Panc1 (cell line): ENCODE data around the gene CAD. TPM values are rescaled to one million over a fixed set of nuclear protein-coding genes. Genes with fewer than 3 reads are reported as not detected.

ENCODE experiments used
- ATAC-seq: fragments of 200-7000 bp; cut with Tn5 transposase; 2 replicates; pipeline ENCODE4 v1.9.1; 2020; ENCODE audit warnings: mild to moderate bottlenecking, moderate library complexity
- BruUV-seq: library from RNA; stranded (reverse); fragments of 400-500 nt; replicated peaks from 2 replicates; lab custom pipeline; 2021; lab: Mats Ljungman, UMichigan
- CTCF ChIA-PET: fragments of 300-600 bp; sonication (Branson Sonifier 250); formaldehyde crosslinking; loops from one replicate; lab custom pipeline; 2022; ENCODE audit warnings: antibody characterized with exemption; lab: Charles Lee
- POLR2A ChIA-PET: fragments of 300-600 bp; sonication (Branson Sonifier 250); formaldehyde crosslinking; loops from one replicate; lab custom pipeline; 2022; ENCODE audit warnings: antibody characterized with exemption; lab: Charles Lee
- DNase-seq: peaks from one replicate; pipeline ENCODE4 v3.0.0-alpha.2; 2010; ENCODE audit warnings: low read depth, low spot score
- H3K27ac ChIP-seq: 2 replicates; pipeline ENCODE4 v1.5.1; 2011; ENCODE audit warnings: mild to moderate bottlenecking, low read length, inconsistent platforms
- H3K27me3 ChIP-seq: fragments of 200-500 bp; sonication (Bioruptor generic); 2 replicates; pipeline ENCODE4 v1.6.0; 2014; ENCODE audit warnings: low read length, inconsistent platforms; ENCODE audit not compliant: control insufficient read depth, insufficient read depth
- H3K36me3 ChIP-seq: fragments of 200-500 bp; sonication (Bioruptor generic); 2 replicates; pipeline ENCODE4 v1.5.1; 2014; ENCODE audit warnings: inconsistent platforms, mild to moderate bottlenecking, low read length, moderate library complexity; ENCODE audit not compliant: control insufficient read depth, insufficient read depth
- H3K4me1 ChIP-seq: 2 replicates; pipeline ENCODE4 v1.5.1; 2011; ENCODE audit warnings: inconsistent platforms, mild to moderate bottlenecking, low read length, moderate library complexity; ENCODE audit not compliant: control insufficient read depth, insufficient read depth
- H3K4me3 ChIP-seq, 2 experiments: 2 replicates each; pipeline ENCODE4 v1.5.1; 2011 to 2012; ENCODE audit warnings: low read depth in 2 of 2, low read length in 2 of 2, mild to moderate bottlenecking in 2 of 2, inconsistent platforms in 1 of 2, moderate library complexity in 1 of 2
- H3K9me3 ChIP-seq: fragments of 200-500 bp; sonication (Bioruptor generic); 2 replicates; pipeline ENCODE4 v1.5.1; 2014; ENCODE audit warnings: low read depth, mild to moderate bottlenecking, inconsistent platforms, low read length, moderate library complexity; ENCODE audit not compliant: control insufficient read depth, insufficient read depth
- POLR2AphosphoS5 ChIP-seq: IDR thresholded peaks from 2 replicates; pipeline ENCODE4 v1.6.1; 2012; ENCODE audit warnings: mild to moderate bottlenecking, low read depth, low read length, moderate library complexity
- SIN3A ChIP-seq: IDR thresholded peaks from 2 replicates; pipeline ENCODE4 v1.6.1; 2012; ENCODE audit warnings: low read depth, mild to moderate bottlenecking, low read length, moderate library complexity, borderline replicate concordance; ENCODE audit not compliant: insufficient read depth
- TCF7L2 ChIP-seq: IDR thresholded peaks from 2 replicates; pipeline ENCODE4 v1.6.1; 2011; ENCODE audit warnings: mild to moderate bottlenecking, low read depth, low read length, inconsistent platforms
- in situ Hi-C: cut with HindIII; loops from 2 replicates; pipeline ENCODE4 v1.10.0; 2016; ENCODE audit warnings: low sequenced_read_pairs, low pct_unique_long_range_greater_than_20kb
- intact Hi-C: fragments of 100-400 bp; cut with micrococcal nuclease; formaldehyde crosslinking; loops from one replicate; pipeline ENCODE4 v1.10.0; 2022; ENCODE audit not compliant: unreplicated experiment
- total RNA-seq: library from RNA; stranded (reverse); gene quantifications from one replicate; pipeline ENCODE4 v1.2.1, GENCODE V29; 2021; ENCODE audit not compliant: unreplicated experiment
- TF ChIP-seq, protein P1 (sequence below), 2 experiments: IDR thresholded peaks; 2 replicates each; pipeline ENCODE4 v1.6.1; 2011 to 2012; ENCODE audit warnings: low read depth in 2 of 2, control low read depth in 1 of 2, low read length in 1 of 2, mild to moderate bottlenecking in 1 of 2, moderate library complexity in 1 of 2; ENCODE audit not compliant: insufficient read depth in 1 of 2
- TF ChIP-seq, protein P2 (sequence below): fragments of 450-650 bp; IDR thresholded peaks from 2 replicates; pipeline ENCODE4 v1.5.1; 2017; ENCODE audit warnings: mild to moderate bottlenecking

The CAD gene
- total RNA-seq, 1 experiment from 2014 or later = 76.7 TPM

DNA sequence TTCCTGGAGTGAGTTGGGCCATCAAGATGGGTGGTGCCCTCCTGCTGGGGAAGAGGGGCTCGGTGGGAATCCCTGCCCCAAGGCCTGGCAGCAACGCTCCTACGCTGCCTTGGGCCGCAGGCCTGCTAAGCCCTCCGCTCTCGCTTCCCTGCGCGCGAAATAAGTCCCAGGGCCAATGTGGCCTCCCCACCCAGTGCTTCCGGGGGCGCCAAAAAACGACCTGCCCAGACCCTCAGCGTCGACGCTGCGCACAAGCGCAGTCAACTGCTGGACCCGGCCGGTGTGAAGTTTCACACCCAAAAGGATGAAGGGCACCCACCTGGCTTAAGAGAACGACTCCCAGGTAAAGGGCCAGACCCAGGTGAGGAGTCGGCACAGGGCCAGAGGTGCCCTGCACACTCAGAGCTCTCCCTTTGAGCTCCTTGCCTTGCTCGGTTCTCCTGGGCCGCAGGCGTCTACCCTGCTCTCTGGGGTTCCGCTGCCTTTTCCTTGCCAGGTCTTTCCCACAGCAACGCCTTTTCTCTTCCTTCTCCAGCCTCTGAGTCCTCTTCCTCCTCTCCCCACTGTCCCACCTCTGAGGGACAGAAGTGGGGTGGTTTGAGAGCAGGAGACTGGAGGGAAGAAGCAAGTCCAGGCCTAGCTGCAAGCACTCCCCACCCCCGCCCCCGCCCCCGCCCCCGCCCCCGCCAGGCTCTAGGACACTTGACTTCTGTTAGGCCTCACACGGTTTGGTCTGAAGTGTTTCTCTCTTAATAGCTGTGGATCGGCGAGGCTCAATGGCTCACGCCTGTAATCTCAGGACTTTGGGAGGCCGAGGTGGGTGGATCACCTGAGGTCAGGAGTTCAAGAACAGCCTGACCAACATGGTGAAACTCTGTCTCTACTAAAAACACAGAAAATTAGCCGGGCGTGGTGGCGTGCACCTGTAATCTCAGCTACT is 58.3 kb downstream of the CAD start, which contains the start of gene DNAJC5G:
Gene DNAJC5G, plus strand, starts transcription at position 223 of the 940 bp plus-strand sequence. CDS start 1,296 bp downstream, outside the sequence.
- Histone ChIP-seq H3K4me1 (peaks cover 6% of the 10 kb centered on the region), H3K36me3 (no peaks in the 10 kb centered on the region), H3K9me3 (no peaks in the 10 kb centered on the region), H3K27me3 (no peaks in the 10 kb centered on the region), H3K27ac (no peak within 1 kb of the TSS), H3K4me3 (no peak within 1 kb of the TSS)
- no peak for ATAC-seq
- no TSS peak for BruUV-seq
- POLR2A ChIA-PET = no interaction called here
- TF ChIP-seq, protein P1, sequence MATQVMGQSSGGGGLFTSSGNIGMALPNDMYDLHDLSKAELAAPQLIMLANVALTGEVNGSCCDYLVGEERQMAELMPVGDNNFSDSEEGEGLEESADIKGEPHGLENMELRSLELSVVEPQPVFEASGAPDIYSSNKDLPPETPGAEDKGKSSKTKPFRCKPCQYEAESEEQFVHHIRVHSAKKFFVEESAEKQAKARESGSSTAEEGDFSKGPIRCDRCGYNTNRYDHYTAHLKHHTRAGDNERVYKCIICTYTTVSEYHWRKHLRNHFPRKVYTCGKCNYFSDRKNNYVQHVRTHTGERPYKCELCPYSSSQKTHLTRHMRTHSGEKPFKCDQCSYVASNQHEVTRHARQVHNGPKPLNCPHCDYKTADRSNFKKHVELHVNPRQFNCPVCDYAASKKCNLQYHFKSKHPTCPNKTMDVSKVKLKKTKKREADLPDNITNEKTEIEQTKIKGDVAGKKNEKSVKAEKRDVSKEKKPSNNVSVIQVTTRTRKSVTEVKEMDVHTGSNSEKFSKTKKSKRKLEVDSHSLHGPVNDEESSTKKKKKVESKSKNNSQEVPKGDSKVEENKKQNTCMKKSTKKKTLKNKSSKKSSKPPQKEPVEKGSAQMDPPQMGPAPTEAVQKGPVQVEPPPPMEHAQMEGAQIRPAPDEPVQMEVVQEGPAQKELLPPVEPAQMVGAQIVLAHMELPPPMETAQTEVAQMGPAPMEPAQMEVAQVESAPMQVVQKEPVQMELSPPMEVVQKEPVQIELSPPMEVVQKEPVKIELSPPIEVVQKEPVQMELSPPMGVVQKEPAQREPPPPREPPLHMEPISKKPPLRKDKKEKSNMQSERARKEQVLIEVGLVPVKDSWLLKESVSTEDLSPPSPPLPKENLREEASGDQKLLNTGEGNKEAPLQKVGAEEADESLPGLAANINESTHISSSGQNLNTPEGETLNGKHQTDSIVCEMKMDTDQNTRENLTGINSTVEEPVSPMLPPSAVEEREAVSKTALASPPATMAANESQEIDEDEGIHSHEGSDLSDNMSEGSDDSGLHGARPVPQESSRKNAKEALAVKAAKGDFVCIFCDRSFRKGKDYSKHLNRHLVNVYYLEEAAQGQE (IDR thresholded peaks at IDR 0.05; ENCODE audit: insufficient read depth in 1 of 2, low read depth in 2 of 2, low read length in 1 of 2) = no peak
- TF ChIP-seq, protein P2, sequence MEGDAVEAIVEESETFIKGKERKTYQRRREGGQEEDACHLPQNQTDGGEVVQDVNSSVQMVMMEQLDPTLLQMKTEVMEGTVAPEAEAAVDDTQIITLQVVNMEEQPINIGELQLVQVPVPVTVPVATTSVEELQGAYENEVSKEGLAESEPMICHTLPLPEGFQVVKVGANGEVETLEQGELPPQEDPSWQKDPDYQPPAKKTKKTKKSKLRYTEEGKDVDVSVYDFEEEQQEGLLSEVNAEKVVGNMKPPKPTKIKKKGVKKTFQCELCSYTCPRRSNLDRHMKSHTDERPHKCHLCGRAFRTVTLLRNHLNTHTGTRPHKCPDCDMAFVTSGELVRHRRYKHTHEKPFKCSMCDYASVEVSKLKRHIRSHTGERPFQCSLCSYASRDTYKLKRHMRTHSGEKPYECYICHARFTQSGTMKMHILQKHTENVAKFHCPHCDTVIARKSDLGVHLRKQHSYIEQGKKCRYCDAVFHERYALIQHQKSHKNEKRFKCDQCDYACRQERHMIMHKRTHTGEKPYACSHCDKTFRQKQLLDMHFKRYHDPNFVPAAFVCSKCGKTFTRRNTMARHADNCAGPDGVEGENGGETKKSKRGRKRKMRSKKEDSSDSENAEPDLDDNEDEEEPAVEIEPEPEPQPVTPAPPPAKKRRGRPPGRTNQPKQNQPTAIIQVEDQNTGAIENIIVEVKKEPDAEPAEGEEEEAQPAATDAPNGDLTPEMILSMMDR = no peak
- TF ChIP-seq TCF7L2 (no peak), POLR2AphosphoS5 (no peak), SIN3A (no peak)
- CTCF ChIA-PET = interaction anchor here (0.5 to 0.6 kb wide), 2 partner anchors 63 to 1914 kb away, joined by 3 read pairs; no protein-coding TSS in a partner anchor
- in situ Hi-C loops = no loop called here
- no peak for DNase-seq
- intact Hi-C loops = no loop called here

DNA sequence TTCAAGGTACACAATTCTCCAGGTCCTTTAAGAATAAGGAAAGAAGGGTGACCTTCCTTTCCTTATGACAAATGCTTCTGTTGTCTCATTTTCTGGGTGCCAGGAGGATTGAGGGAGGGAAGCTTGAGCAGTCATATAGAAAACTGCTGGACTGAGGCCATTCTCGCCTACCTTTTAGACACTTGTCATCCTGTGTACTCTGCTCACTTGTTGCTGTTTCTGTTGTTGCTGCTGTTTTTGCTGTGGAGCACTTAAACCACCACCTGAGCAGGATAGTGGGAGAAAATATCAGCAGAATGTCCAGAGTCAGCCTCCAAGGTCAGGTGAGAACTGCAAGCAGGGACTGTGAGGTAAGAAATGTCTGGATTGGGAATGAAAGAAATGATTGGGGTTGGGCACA is 60.8 kb downstream of the CAD start:
- CTCF ChIA-PET = interaction anchor here (0.6 kb wide), 1 partner anchor 98 kb away, joined by 4 read pairs; no protein-coding TSS in a partner anchor
- intact Hi-C loops (no loop called here), in situ Hi-C loops (no loop called here)
- POLR2A ChIA-PET = interaction anchor here (0.6 kb wide), 1 partner anchor 165 kb away, joined by 4 read pairs; no protein-coding TSS in a partner anchor
- H3K9me3 ChIP-seq = no peaks in the 10 kb centered on the region
- no peak overlapping the region for H3K27ac ChIP-seq
- H3K4me3 ChIP-seq = no peak overlapping the region
- no peaks in the 10 kb centered on the region for H3K27me3 ChIP-seq
- H3K4me1 ChIP-seq = peaks cover 12% of the 10 kb centered on the region
- TF ChIP-seq, protein P1 (IDR thresholded peaks at IDR 0.05; ENCODE audit: insufficient read depth in 1 of 2, low read depth in 2 of 2, low read length in 1 of 2) = no peak
- no peak for TF ChIP-seq TCF7L2
- no peak for TF ChIP-seq SIN3A
- TF ChIP-seq, protein P2 = no peak
- TF ChIP-seq POLR2AphosphoS5 = no peak
- no peak for DNase-seq
- ATAC-seq = no peak
- no TSS peak for BruUV-seq
- H3K36me3 ChIP-seq = no peaks in the 10 kb centered on the region
